Measurements from ENCODE around the gene RGS6.

DNA sequence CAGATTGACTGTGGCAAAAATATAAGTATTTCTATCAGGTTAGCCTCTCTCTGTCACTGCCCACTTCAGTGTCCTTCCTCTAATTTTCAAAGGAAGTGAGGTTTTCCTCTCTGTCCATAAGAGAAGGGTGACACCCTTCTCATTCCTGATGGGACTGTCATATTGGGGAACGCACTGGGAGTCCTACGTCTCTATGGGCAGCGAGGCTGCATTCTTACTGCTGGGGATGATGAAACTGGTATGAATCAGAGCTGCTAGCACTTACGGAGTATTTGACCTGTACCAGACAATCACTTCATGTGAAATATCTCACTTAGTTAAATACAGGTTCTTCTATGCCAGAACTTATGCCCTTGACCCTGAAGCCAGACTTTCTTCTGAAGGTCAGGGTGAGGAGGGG is 525.4 kb downstream of the RGS6 start:
- TF ChIP-seq POLR2A (IDR thresholded peaks at IDR 0.05; ENCODE audit: low read length) (no peak), GATA1 (IDR thresholded peaks at IDR 0.05; ENCODE audit: low read depth, low read length) (no peak)
